A549 (cell line): ENCODE data around the gene NCAM2. TPM values are rescaled to one million over a fixed set of nuclear protein-coding genes. Genes with fewer than 3 reads are reported as not detected.

Experiments
- ATAC-seq, 2 experiments: fragments of 200-7000 bp in 1 of 2; fragments of >200 bp in 1 of 2; cut with Nextera tagmentation in 1 of 2; cut with Tn5 transposase in 1 of 2; 3 replicates each; pipeline versions ENCODE4 v1.8.0 to v1.9.1; 2018 to 2020; ENCODE audit warnings: mild to moderate bottlenecking in 1 of 2, moderate library complexity in 1 of 2
- CTCF ChIA-PET: fragments of 300-600 bp; sonication (Branson Sonifier 250); formaldehyde crosslinking; extraction: SDS; loops from one replicate; lab custom pipeline; 2021; ENCODE audit warnings: antibody characterized with exemption, inconsistent platforms; lab: Yijun Ruan, JAX
- POLR2A ChIA-PET: fragments of 350-600 bp; formaldehyde crosslinking; extraction: SDS; loops from one replicate; lab custom pipeline; 2021; ENCODE audit warnings: antibody characterized with exemption, inconsistent platforms; lab: Yijun Ruan, JAX
- DNase-seq, 2 experiments: peaks; one replicate each; pipeline versions ENCODE4 v3.0.0 to v3.0.0-alpha.2; 2011 to 2016; ENCODE audit warnings: low read depth in 1 of 2, low spot score in 1 of 2
- FAIRE-seq: peaks from 2 replicates; lab custom pipeline; 2011; peaks lifted over from hg19 to GRCh38; lab: Jason Lieb, UNC
- H3K27ac ChIP-seq, 2 experiments: fragments of >200 bp; sonication (Bioruptor Twin); formaldehyde crosslinking; 3 replicates each; pipeline ENCODE4 v1.5.1; 2016 to 2017
- H3K4me1 ChIP-seq: fragments of >200 bp; sonication (Bioruptor Twin); formaldehyde crosslinking; 3 replicates; pipeline ENCODE4 v1.6.1; 2016
- H3K4me2 ChIP-seq: fragments of >200 bp; sonication (Bioruptor Twin); formaldehyde crosslinking; 3 replicates; pipeline ENCODE4 v1.6.1; 2016
- H3K4me3 ChIP-seq: fragments of >200 bp; sonication (Bioruptor Twin); formaldehyde crosslinking; 3 replicates; pipeline ENCODE4 v1.5.1; 2016
- H3K9me3 ChIP-seq: fragments of >200 bp; sonication (Bioruptor Twin); formaldehyde crosslinking; 3 replicates; pipeline ENCODE4 v1.6.1; 2016
- BCL3 ChIP-seq: fragments of >200 bp; sonication (Bioruptor Twin); formaldehyde crosslinking; IDR thresholded peaks from 3 replicates; pipeline ENCODE4 v1.6.1; 2016
- CEBPB ChIP-seq, 2 experiments: fragments of >200 bp in 1 of 2; sonication (Bioruptor Twin) in 1 of 2; formaldehyde crosslinking in 1 of 2; IDR thresholded peaks; 2 replicates each; pipeline ENCODE4 v1.6.1; 2012 to 2016
- FOSL2 ChIP-seq, 2 experiments: fragments of 450-650 bp in 1 of 2; fragments of >200 bp in 1 of 2; sonication (Bioruptor Twin) in 1 of 2; formaldehyde crosslinking; IDR thresholded peaks; 2 replicates each; pipeline versions ENCODE4 v1.5.0 to v1.6.1; 2016 to 2020; ENCODE audit warnings: mild to moderate bottlenecking in 1 of 2, moderate library complexity in 1 of 2
- HDAC2 ChIP-seq: fragments of 200-600 bp; sonication (generic); IDR thresholded peaks from 2 replicates; pipeline ENCODE4 v1.6.1; 2016
- HOXB13 ChIP-seq: fragments of 250-450 bp; sonication (Bioruptor Pico); IDR thresholded peaks from 2 replicates; pipeline ENCODE4 v1.5.0; 2020; ENCODE audit warnings: low read depth, mild to moderate bottlenecking, moderate library complexity
- KDM1A ChIP-seq: fragments of 200-600 bp; sonication (generic); IDR thresholded peaks from 2 replicates; pipeline ENCODE4 v1.6.1; 2016; ENCODE audit warnings: low read depth, mild to moderate bottlenecking
- KDM5A ChIP-seq: fragments of 200-600 bp; sonication (generic); IDR thresholded peaks from 2 replicates; pipeline ENCODE4 v1.6.1; 2016; ENCODE audit warnings: antibody characterized with exemption, mild to moderate bottlenecking
- NPAS2 ChIP-seq: fragments of 250-450 bp; sonication (Bioruptor Pico); IDR thresholded peaks from 2 replicates; pipeline ENCODE4 v1.8.0; 2022; ENCODE audit warnings: mild to moderate bottlenecking, moderate library complexity, borderline replicate concordance
- NR3C1 ChIP-seq: fragments of >200 bp; sonication (Bioruptor Twin); formaldehyde crosslinking; IDR thresholded peaks from 3 replicates; pipeline ENCODE4 v1.6.1; 2017
- PBX3 ChIP-seq: IDR thresholded peaks from 2 replicates; pipeline ENCODE4 v1.6.1; 2012
- PHF8 ChIP-seq: fragments of 200-600 bp; sonication (generic); IDR thresholded peaks from 2 replicates; pipeline ENCODE4 v1.6.1; 2016; ENCODE audit warnings: low read depth, mild to moderate bottlenecking, antibody characterized with exemption, moderate library complexity, borderline replicate concordance
- POLR2AphosphoS2 ChIP-seq: conservative IDR thresholded peaks from 2 replicates; pipeline ENCODE4 v1.6.1; 2012; ENCODE audit warnings: low read length, improper control_type of control experiment, inconsistent platforms
- RARB ChIP-seq: fragments of 250-450 bp; sonication (Bioruptor Pico); IDR thresholded peaks from 2 replicates; pipeline ENCODE4 v1.8.0; 2021; ENCODE audit warnings: mild to moderate bottlenecking, moderate library complexity
- SMC3 ChIP-seq: fragments of >200 bp; sonication (Bioruptor Twin); formaldehyde crosslinking; IDR thresholded peaks from 3 replicates; pipeline ENCODE4 v1.6.1; 2018; ENCODE audit warnings: inconsistent platforms
- TFCP2L1 ChIP-seq: fragments of 250-450 bp; sonication (Bioruptor Pico); IDR thresholded peaks from 2 replicates; pipeline ENCODE4 v1.5.0; 2021; ENCODE audit warnings: mild to moderate bottlenecking
- TP53 ChIP-seq: fragments of 250-450 bp; sonication (Bioruptor Pico); IDR thresholded peaks from 2 replicates; pipeline ENCODE4 v1.5.0; 2021; ENCODE audit warnings: mild to moderate bottlenecking, moderate library complexity
- USF2 ChIP-seq: fragments of 450-650 bp; IDR thresholded peaks from 2 replicates; pipeline ENCODE4 v1.6.1; 2014; ENCODE audit warnings: antibody characterized with exemption
- ZNF302 ChIP-seq: fragments of 250-450 bp; sonication (Bioruptor Pico); IDR thresholded peaks from 2 replicates; pipeline ENCODE4 v1.9.0; 2021; ENCODE audit warnings: inconsistent platforms, mild to moderate bottlenecking, moderate library complexity
- WGBS: methylation state at CpG from one replicate; pipeline ENCODE4 v1.1.6; 2017; ENCODE audit errors: missing lambda C conversion rate; 5-methylcytosine and 5-hydroxymethylcytosine counted together
- polyA plus RNA-seq, 4 experiments: library from polyadenylated mRNA; depleted of rRNA in 3 of 4; stranded (reverse); fragments of >200 nt; fragmentation: RNase III in 1 of 4; extraction: RNeasy Plus Mini Kit Qiagen cat#74134 plus additional on column Dnase treatment in 1 of 4; gene quantifications; 2 replicates in 3 of 4; 3 replicates in 1 of 4; pipeline ENCODE4 v1.2.3, GENCODE V29; 2011 to 2017

Gene NCAM2
- polyA plus RNA-seq, 2 of the 4 experiments (the other 2 are of a cell fraction) = not detected

- no peak for TF ChIP-seq BCL3
Observed at GRCh38 chr21:21290751-21291150, 292.5 kb downstream of the NCAM2 start (continued).

GRCh38 chr21:21291883-21292569 lies 293.8 kb downstream of the NCAM2 start:
- no peaks in the 10 kb centered on the region for H3K4me1 ChIP-seq
- no peak overlapping the region for H3K4me3 ChIP-seq
- H3K4me2 ChIP-seq = no peak overlapping the region
- CTCF ChIA-PET = no interaction called here
- no peak for ATAC-seq
- no peak overlapping the region for H3K27ac ChIP-seq
- POLR2A ChIA-PET = no interaction called here
- no peak for FAIRE-seq
- TF ChIP-seq FOSL2 (IDR thresholded peaks at IDR 0.05) (no peak), FOSL2 (CRISPR knock-in tag; IDR thresholded peaks at IDR 0.05) (no peak), TFCP2L1 (CRISPR knock-in tag) (no peak), USF2 (no peak), PHF8 (no peak), NR3C1 (no peak), NPAS2 (CRISPR knock-in tag) (no peak), KDM5A (no peak), CEBPB (IDR thresholded peaks at IDR 0.05) (no peak), ZNF302 (CRISPR knock-in tag) (no peak), HOXB13 (CRISPR knock-in tag) (no peak), KDM1A (no peak), PBX3 (no peak), HDAC2 (no peak)
- DNase-seq = no peak
- no peaks in the 10 kb centered on the region for H3K9me3 ChIP-seq
- WGBS = 8% methylated on average over 3 of the region's 3 CpGs

GRCh38 chr21:21295303-21295702 lies 297.1 kb downstream of the NCAM2 start:
- FAIRE-seq (no peak), ATAC-seq (no peak), DNase-seq (no peak)
- Histone ChIP-seq H3K27ac (no peak overlapping the region), H3K4me2 (no peak overlapping the region), H3K4me3 (no peak overlapping the region), H3K4me1 (no peaks in the 10 kb centered on the region), H3K9me3 (no peaks in the 10 kb centered on the region)
- POLR2A ChIA-PET = no interaction called here
- WGBS = 23% methylated on average over 3 of the region's 3 CpGs
- CTCF ChIA-PET = no interaction called here
- no peak for TF ChIP-seq RARB

- WGBS = 3% methylated on average over 2 of the region's 2 CpGs
- Histone ChIP-seq H3K4me1 (no peaks in the 10 kb centered on the region), H3K9me3 (no peaks in the 10 kb centered on the region), H3K4me2 (no peak overlapping the region), H3K4me3 (no peak overlapping the region), H3K27ac (no peak overlapping the region)
- ATAC-seq (no peak), FAIRE-seq (no peak), DNase-seq (no peak)
- POLR2A ChIA-PET = no interaction called here
- TF ChIP-seq SMC3 = no peak
- TF ChIP-seq TP53 (CRISPR knock-in tag) = no peak
- no peak for TF ChIP-seq POLR2AphosphoS2
- CTCF ChIA-PET = no interaction called here
Observed at GRCh38 chr21:21297211-21297610, 299.0 kb downstream of the NCAM2 start.
